Measurements from ENCODE around the gene RAB27B. TPM values are rescaled to one million over a fixed set of nuclear protein-coding genes. Genes with fewer than 3 reads are reported as not detected.
"Not testable (repeated sequence)": the region's sequence is repeated elsewhere in the genome, so short reads cannot be mapped to it uniquely, and the experiment has no call there.

RAB27B gene
- total and polyA plus RNA-seq, 5 experiments from 2014 or later = 0.05 to 1.8 (median 0.57) TPM; not detected in 2

GRCh38 chr18:54802178-54802577 is 26.1 kb upstream of the RAB27B start:
- H3K4me1 Mint-ChIP-seq = peaks cover 3 to 9% (median 5%) of the 10 kb centered on the region in 4 donors

GRCh38 chr18:54802686-54803395 is 25.4 kb upstream of the RAB27B start:
- ATAC-seq = no peak
- H3K9me3 Mint-ChIP-seq = peaks cover 0 to 9% (median 0%) of the 10 kb centered on the region in 9 donors
- H3K27ac Mint-ChIP-seq = no peak overlapping the region
- H3K4me1 Mint-ChIP-seq = peaks cover 3 to 9% (median 5%) of the 10 kb centered on the region in 4 donors
- peaks cover 0 to 21% (median 2%) of the 10 kb centered on the region in 5 donors for H3K27me3 Mint-ChIP-seq
- H3K36me3 Mint-ChIP-seq = no peaks in the 10 kb centered on the region
- no peak for DNase-seq
- POLR2A ChIA-PET = no interaction called here
- no peak overlapping the region for H3K4me3 Mint-ChIP-seq

More at GRCh38 chr18:54802178-54802577, 26.1 kb upstream of the RAB27B start:
- ATAC-seq (no peak), DNase-seq (no peak)
- H3K4me3 Mint-ChIP-seq = no peak overlapping the region
- POLR2A ChIA-PET = no interaction called here
- no peaks in the 10 kb centered on the region for H3K36me3 Mint-ChIP-seq
- H3K9me3 Mint-ChIP-seq = peaks cover 0 to 9% (median 0%) of the 10 kb centered on the region in 9 donors
- H3K27ac Mint-ChIP-seq = no peak overlapping the region
- peaks cover 0 to 21% (median 2%) of the 10 kb centered on the region in 5 donors for H3K27me3 Mint-ChIP-seq

- Mint-ChIP-seq H3K27ac (no peak overlapping the region), H3K4me3 (no peak overlapping the region), H3K9me3 (peaks cover 0 to 9% (median 0%) of the 10 kb centered on the region in 9 donors), H3K27me3 (peaks cover 0 to 21% (median 2%) of the 10 kb centered on the region in 5 donors), H3K36me3 (no peaks in the 10 kb centered on the region), H3K4me1 (peaks cover 3 to 9% (median 5%) of the 10 kb centered on the region in 4 donors)
- ATAC-seq = no peak
- no peak for DNase-seq
- POLR2A ChIA-PET = no interaction called here
These were observed 22.5 kb upstream of the RAB27B start for GRCh38 chr18:54805571-54806334.

- no peak for DNase-seq
- POLR2A ChIA-PET = no interaction called here
- peaks cover 3 to 9% (median 5%) of the 10 kb centered on the region in 4 donors for H3K4me1 Mint-ChIP-seq
- no peak overlapping the region for H3K4me3 Mint-ChIP-seq
- H3K27ac Mint-ChIP-seq = no peak overlapping the region
- no peak for ATAC-seq
- H3K27me3 Mint-ChIP-seq = peaks cover 0 to 21% (median 2%) of the 10 kb centered on the region in 5 donors
- H3K9me3 Mint-ChIP-seq = peaks cover 0 to 9% (median 0%) of the 10 kb centered on the region in 9 donors
- no peaks in the 10 kb centered on the region for H3K36me3 Mint-ChIP-seq
These were observed 21.8 kb upstream of the RAB27B start for GRCh38 chr18:54806526-54806925.

GRCh38 chr18:54807303-54807702 is 21.0 kb upstream of the RAB27B start:
- Mint-ChIP-seq H3K27me3 (peaks cover 0 to 21% (median 1%) of the 10 kb centered on the region in 5 donors), H3K4me1 (peaks cover 3 to 9% (median 5%) of the 10 kb centered on the region in 4 donors), H3K36me3 (no peaks in the 10 kb centered on the region), H3K4me3 (no peak overlapping the region), H3K27ac (no peak overlapping the region), H3K9me3 (peaks cover 0 to 9% (median 0%) of the 10 kb centered on the region in 9 donors)
- POLR2A ChIA-PET = no interaction called here
- DNase-seq (no peak), ATAC-seq (no peak)

- H3K9me3 Mint-ChIP-seq, DNase-seq, H3K36me3 Mint-ChIP-seq, ATAC-seq, H3K4me3 Mint-ChIP-seq, POLR2A ChIA-PET, H3K27ac Mint-ChIP-seq: not testable (repeated sequence)
- Mint-ChIP-seq H3K27me3 (peaks cover 0 to 19% (median 2%) of the 10 kb centered on the region in 5 donors), H3K4me1 (peaks cover 0 to 11% (median 7%) of the 10 kb centered on the region in 4 donors)
These were observed 17.6 kb upstream of the RAB27B start for GRCh38 chr18:54810662-54811061.

GRCh38 chr18:54812885-54813284 is 15.4 kb upstream of the RAB27B start:
- ATAC-seq (no peak), DNase-seq (no peak)
- no peak overlapping the region for H3K4me3 Mint-ChIP-seq
- H3K27ac Mint-ChIP-seq = no peak overlapping the region
- no peaks in the 10 kb centered on the region for H3K36me3 Mint-ChIP-seq
- H3K9me3 Mint-ChIP-seq = no peaks in the 10 kb centered on the region
- H3K27me3 Mint-ChIP-seq = peaks cover 0 to 19% (median 2%) of the 10 kb centered on the region in 5 donors
- peaks cover 0 to 5% (median 2%) of the 10 kb centered on the region in 4 donors for H3K4me1 Mint-ChIP-seq
- POLR2A ChIA-PET = no interaction called here

- Mint-ChIP-seq H3K4me1 (peaks cover 0 to 5% (median 2%) of the 10 kb centered on the region in 4 donors), H3K27ac (no peak overlapping the region), H3K4me3 (no peak overlapping the region), H3K9me3 (no peaks in the 10 kb centered on the region), H3K27me3 (peaks cover 0 to 19% (median 2%) of the 10 kb centered on the region in 5 donors), H3K36me3 (no peaks in the 10 kb centered on the region)
- ATAC-seq (no peak), DNase-seq (no peak)
- POLR2A ChIA-PET = no interaction called here
These were observed 15.0 kb upstream of the RAB27B start for GRCh38 chr18:54813305-54813704.

- ATAC-seq = no peak
- Mint-ChIP-seq H3K4me3 (no peak overlapping the region), H3K36me3 (no peaks in the 10 kb centered on the region), H3K4me1 (peaks cover 0 to 5% (median 2%) of the 10 kb centered on the region in 4 donors), H3K27me3 (peaks cover 0 to 19% (median 3%) of the 10 kb centered on the region in 5 donors), H3K27ac (no peak overlapping the region), H3K9me3 (no peaks in the 10 kb centered on the region)
- DNase-seq = no peak
- POLR2A ChIA-PET = no interaction called here
These were observed 14.2 kb upstream of the RAB27B start for GRCh38 chr18:54813977-54814565.

- H3K4me1 Mint-ChIP-seq = peaks cover 0 to 5% (median 2%) of the 10 kb centered on the region in 4 donors
- no peak overlapping the region for H3K4me3 Mint-ChIP-seq
- no peak for ATAC-seq
- no peak for DNase-seq
- POLR2A ChIA-PET = no interaction called here
- H3K27me3 Mint-ChIP-seq = peaks cover 0 to 19% (median 3%) of the 10 kb centered on the region in 5 donors
- H3K36me3 Mint-ChIP-seq = no peaks in the 10 kb centered on the region
- no peak overlapping the region for H3K27ac Mint-ChIP-seq
- H3K9me3 Mint-ChIP-seq = no peaks in the 10 kb centered on the region
These were observed 13.2 kb upstream of the RAB27B start for GRCh38 chr18:54815086-54815485.

GRCh38 chr18:54820785-54821275 is 7.4 kb upstream of the RAB27B start:
- H3K36me3 Mint-ChIP-seq, H3K9me3 Mint-ChIP-seq, H3K4me1 Mint-ChIP-seq, H3K27me3 Mint-ChIP-seq, DNase-seq, POLR2A ChIA-PET, H3K4me3 Mint-ChIP-seq, H3K27ac Mint-ChIP-seq, ATAC-seq: not testable (repeated sequence)

- POLR2A ChIA-PET = no interaction called here
- H3K4me3 Mint-ChIP-seq = no peak overlapping the region
- ATAC-seq = no peak
- no peak for DNase-seq
- no peaks in the 10 kb centered on the region for H3K36me3 Mint-ChIP-seq
- H3K4me1 Mint-ChIP-seq = peaks cover 0 to 7% (median 5%) of the 10 kb centered on the region in 4 donors
- H3K9me3 Mint-ChIP-seq = no peaks in the 10 kb centered on the region
- no peak overlapping the region for H3K27ac Mint-ChIP-seq
- H3K27me3 Mint-ChIP-seq = peaks cover 3 to 20% (median 9%) of the 10 kb centered on the region in 5 donors
These were observed 5.1 kb upstream of the RAB27B start for GRCh38 chr18:54822872-54823845.
